NCI-H2171 treated with DMSO at 0.1 percent for 48 hours (cell line): Measurements from ENCODE around the gene ACOT9.
"Not testable (repeated sequence)": the region's sequence is repeated elsewhere in the genome, so short reads cannot be mapped to it uniquely, and the experiment has no call there.

Experiments
- DNase-seq: peaks from one replicate; lab custom pipeline; 2025; lab: John Stamatoyannopoulos, UW

Gene ACOT9

GRCh38 chrX:23692166-23692565, 50.9 kb downstream of the ACOT9 start:
- DNase-seq, result no peak

GRCh38 chrX:23676486-23676885, 66.6 kb downstream of the ACOT9 start:
- DNase-seq, result not testable (repeated sequence)

GRCh38 chrX:23673108-23673507, 70.0 kb downstream of the ACOT9 start:
- no peak for DNase-seq

- DNase-seq, result no peak
Observed at GRCh38 chrX:23670528-23670927, 72.5 kb downstream of the ACOT9 start.

GRCh38 chrX:23668335-23668734, 74.7 kb downstream of the ACOT9 start:
- DNase-seq, result no peak

GRCh38 chrX:23667239-23668177, 75.6 kb downstream of the ACOT9 start, which contains the start of gene PRDX4:
PRDX4 (plus strand) TSS chrX:23667493; CDS start chrX:23667571, 78 bp downstream.
- peak; percentile 66 for DNase-seq

GRCh38 chrX:23666282-23666681, 76.8 kb downstream of the ACOT9 start:
- DNase-seq, result no peak

GRCh38 chrX:23664496-23664895, 78.6 kb downstream of the ACOT9 start:
- DNase-seq, result no peak

- DNase-seq, result no peak
Observed at GRCh38 chrX:23662853-23663252, 80.2 kb downstream of the ACOT9 start.

GRCh38 chrX:23662187-23662586, 80.9 kb downstream of the ACOT9 start:
- DNase-seq, result peak; percentile 14

- peak; percentile 55 for DNase-seq
Observed at GRCh38 chrX:23661671-23662070, 81.4 kb downstream of the ACOT9 start.

GRCh38 chrX:23660766-23661132, 82.3 kb downstream of the ACOT9 start:
- DNase-seq, result no peak

- not testable (repeated sequence) for DNase-seq
Observed at GRCh38 chrX:23660083-23660765, 82.9 kb downstream of the ACOT9 start.

GRCh38 chrX:23659339-23659738, 83.7 kb downstream of the ACOT9 start:
- DNase-seq, result no peak

- no peak for DNase-seq
Observed at GRCh38 chrX:23656684-23657083, 86.4 kb downstream of the ACOT9 start.

- DNase-seq, result peak; percentile 45
Observed at GRCh38 chrX:23656091-23656490, 87.0 kb downstream of the ACOT9 start.
